NCI-H2227 (cell line): Measurements from ENCODE around the gene MNAT1.
"Not testable (repeated sequence)": the region's sequence is repeated elsewhere in the genome, so short reads cannot be mapped to it uniquely, and the experiment has no call there.

Source experiments
- DNase-seq: peaks from one replicate; lab custom pipeline; 2025; ENCODE audit not compliant: unreplicated experiment; lab: John Stamatoyannopoulos, UW

The MNAT1 gene

GRCh38 chr14:60736494-60736893 is 1.9 kb downstream of the MNAT1 start:
- no peak for DNase-seq

DNA sequence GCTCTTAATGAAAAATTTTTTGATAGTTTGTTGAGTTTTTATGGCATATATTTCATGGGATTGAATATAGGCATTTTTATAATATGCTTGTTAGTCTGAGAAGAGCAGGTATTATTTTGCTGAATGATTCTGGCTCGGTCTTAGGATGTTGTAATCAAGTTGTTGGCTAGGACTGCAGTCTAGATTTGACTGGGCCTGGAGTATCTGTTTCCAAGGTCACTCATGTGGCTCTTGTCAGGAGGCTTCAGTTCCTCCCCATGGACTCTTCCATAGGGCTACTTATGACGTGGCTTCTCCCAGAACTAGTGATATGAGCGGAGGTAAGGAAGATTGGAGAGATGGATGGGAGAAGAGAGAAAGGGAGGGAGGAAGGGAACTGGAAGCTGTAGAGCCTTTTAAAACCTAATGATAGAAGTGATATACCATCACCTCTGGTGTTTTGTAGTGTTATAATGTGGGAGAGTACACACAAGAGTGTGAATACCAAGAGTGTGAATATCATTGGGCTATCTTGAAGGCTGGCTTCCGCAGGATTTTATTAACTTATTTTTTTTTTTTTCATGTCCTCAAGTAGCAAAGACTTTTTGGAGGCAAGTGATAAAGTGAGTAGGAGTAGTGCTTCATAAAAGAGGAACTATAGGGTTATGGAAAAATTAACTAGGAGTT is 4.4 kb downstream of the MNAT1 start:
- DNase-seq = no peak

GRCh38 chr14:60744566-60744965 is 10.0 kb downstream of the MNAT1 start:
- DNase-seq = no peak

DNA sequence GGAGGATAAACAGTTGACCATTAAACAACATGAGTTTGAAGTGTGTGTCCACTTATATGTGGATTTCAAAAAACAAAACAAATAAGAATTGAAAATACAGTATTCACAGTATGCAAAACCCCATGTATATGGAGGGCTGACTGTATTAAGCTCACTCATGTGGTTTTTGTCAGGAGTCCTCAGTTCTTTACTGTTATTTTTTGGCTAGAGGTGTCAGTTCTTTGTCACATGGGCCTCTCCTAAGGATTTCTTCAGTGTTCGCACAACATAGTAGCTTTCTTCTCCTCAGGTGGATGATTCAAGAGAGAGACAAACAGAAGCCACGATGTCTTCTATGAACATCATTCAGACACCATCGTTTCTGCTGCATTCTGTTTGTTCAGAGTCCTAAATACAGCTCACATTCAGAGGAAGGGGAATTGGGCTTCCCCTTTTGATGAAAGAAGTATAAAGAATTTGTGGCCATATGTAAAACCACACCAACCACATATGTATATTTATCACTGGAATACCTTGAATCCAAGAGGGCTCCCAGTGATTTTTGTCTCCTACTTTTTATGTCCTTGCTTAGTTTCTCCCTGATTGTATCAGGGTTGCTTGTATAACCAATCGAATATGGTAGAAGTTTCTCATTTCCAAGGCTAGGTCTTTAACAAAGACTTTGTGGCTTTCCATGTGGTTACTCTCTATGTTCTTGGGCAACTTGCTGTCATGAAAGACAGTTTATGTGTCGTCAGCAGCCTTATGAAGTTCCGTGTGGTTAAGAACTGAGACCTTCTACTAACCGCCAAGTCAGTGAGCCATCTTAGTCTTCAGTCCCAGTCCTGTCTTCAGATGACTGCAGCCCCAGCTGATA is 18.9 kb downstream of the MNAT1 start:
- no peak for DNase-seq

DNA sequence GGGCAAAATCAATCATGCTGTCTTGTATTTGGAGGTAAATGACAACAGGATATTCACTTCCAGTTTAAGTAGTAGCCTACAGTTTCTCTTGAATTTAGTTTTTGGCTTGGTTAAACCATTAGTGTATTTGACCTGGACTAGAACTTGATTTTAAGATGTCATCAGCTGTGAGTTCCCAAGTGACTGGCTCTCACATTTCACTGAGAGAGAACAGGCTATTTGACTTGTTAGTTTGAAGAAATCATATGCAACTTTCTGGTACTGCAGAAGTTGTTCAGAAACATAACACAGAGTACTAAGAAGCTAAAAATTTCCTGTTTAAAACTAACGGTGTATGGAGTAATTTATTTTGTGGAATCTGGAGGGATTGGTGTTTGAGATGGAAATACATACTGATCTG is 22.3 kb downstream of the MNAT1 start:
- DNase-seq = no peak

DNA sequence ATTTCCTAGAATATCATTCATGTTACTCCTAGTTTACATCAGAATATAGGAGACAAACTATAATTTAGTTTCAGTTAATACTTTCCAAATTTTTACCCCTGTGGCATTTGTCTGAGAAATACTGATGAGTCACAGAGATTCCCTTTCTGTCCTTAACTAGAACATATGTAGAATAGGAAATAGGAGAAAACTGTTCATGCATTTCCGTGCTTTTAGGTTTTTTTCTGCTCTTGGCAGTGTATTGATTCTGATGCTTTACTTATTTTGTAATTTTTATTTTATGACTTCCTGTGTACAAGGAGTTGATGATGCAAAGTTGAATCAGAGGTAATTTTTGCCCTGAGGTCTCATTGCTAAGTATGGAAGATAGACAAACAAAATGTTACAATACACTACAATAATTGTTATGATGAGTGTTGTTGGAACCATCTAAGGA is 23.0 kb downstream of the MNAT1 start:
- DNase-seq = no peak

DNA sequence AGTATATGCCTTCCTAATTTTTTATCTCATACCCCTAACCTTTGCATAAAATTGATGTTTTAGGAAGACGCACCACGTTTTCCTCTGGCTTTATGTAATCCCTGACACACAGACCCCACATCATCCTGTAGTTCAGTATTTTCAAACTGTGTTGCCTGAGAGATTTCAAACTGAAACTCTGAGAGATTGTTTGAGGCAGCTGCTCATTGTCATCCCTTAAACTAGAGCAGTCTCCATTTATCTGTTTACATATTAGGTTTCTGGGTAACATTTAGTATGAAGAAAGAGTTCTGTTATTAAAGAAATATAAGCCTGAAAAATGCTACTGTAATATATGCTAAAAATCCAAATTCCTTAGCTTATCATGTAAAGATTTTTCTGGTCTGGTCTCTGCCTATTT is 24.3 kb downstream of the MNAT1 start:
- no peak for DNase-seq

- DNase-seq = no peak
Observed at GRCh38 chr14:60760209-60760608, 25.6 kb downstream of the MNAT1 start.

- DNase-seq = no peak
Observed at GRCh38 chr14:60760644-60761364, 26.2 kb downstream of the MNAT1 start.

DNA sequence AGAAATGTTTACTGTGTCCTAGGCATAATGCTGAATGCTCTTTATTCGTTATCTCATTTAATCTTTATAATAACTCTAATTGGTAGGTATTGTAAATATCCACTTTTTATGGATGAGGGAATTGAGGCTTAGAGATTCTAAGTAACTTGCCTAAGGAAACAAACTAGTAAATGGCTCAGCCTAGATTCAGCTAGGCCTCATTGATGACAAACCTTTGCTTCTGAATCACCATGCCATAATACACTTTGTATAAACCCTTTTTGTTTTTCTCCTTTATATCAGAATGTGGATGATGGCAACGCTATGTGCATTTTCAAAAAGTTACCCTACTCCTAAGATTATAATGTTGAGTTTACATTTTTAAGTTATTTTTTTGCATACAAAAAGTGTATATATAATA is 34.0 kb downstream of the MNAT1 start:
- no peak for DNase-seq

- no peak for DNase-seq
Observed at GRCh38 chr14:60771117-60771516, 36.6 kb downstream of the MNAT1 start.

DNA sequence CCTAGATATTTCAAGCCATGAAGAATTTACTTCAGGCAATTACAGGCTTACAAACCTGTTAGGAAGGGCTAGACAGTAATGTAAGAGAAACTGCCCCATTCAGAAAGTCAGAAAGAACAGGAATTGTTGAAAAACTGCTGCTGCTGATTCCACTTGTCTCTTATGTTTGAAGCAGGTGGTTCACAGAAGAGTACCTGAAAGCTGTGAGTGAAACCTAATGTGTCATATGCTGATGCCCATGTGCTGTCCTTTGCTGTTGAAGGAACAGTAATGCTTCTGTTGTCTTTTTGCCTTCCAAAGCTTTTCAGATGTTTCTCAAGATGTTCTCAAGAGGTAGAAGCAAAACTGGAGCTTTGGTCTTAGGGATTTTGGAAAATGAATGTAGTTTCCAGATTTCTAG is 39.0 kb downstream of the MNAT1 start:
- DNase-seq = no peak

- no peak for DNase-seq
Observed at GRCh38 chr14:60775296-60775695, 40.7 kb downstream of the MNAT1 start.

- DNase-seq = no peak
Observed at GRCh38 chr14:60777856-60778578, 43.5 kb downstream of the MNAT1 start.

DNA sequence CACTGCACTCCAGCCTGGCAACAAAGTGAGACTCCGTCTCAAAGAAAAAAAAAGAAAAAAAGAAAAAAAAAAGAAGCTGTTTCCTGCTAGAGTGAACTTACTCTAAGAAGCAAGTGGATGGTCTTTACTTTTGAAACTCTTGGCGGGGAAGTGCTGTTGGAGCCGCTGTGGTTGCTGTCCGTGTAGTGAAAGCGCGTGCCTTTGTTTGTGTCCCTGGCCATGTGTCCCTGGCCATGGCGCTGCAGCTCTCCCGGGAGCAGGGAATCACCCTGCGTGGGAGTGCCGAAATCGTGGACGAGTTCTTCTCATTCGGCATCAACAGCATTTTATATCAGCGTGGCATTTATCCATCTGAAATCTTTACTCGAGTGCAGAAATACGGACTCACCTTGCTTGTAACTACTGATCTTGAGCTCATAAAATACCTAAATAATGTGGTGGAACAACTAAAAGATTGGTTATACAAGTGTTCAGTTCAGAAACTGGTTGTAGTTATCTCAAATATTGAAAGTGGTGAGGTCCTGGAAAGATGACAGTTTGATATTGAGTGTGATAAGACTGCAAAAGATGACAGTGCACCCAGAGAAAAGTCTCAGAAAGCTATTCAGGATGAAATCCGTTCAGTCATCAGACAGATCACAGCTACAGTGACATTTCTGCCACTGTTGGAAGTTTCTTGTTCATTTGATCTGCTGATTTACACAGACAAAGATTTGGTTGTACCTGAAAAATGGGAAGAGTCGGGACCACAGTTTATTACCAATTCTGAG is 45.4 kb downstream of the MNAT1 start:
- not testable (repeated sequence) for DNase-seq

DNA sequence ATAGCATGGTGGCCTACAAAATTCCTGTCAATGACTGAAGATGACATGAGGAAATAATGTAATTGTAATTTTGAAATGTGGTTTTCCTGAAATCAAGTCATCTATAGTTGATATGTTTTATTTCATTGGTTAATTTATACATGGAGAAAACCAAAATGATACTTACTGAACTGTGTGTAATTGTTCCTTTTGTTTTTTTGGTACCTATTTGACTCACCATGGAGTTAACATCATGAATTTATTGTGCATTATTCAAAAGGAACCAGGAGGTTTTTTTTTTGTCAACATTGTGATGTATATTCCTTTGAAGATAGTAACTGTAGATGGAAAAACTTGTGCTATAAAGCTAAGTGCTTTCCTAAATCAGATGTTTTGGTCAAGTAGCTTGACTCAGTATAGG is 46.0 kb downstream of the MNAT1 start:
- not testable (repeated sequence) for DNase-seq

DNA sequence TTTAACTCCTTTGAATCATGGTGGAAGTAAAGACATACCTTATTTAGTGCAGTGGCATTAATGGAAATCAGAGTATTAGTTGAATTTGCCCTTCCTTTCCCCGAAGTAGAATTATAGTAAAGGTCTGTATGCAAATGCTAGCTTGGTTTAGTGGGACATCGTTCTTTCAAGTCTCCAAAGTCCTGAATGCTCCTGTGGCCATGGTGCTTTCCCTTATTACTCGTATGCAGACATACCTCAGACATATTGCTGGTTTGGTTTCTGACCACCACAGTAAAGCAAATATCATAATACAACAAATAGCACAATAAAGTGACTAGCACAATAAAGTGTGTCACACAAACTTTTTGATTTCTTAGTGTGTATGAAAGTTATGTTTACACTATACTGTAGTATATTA is 52.3 kb downstream of the MNAT1 start:
- DNase-seq = no peak

DNA sequence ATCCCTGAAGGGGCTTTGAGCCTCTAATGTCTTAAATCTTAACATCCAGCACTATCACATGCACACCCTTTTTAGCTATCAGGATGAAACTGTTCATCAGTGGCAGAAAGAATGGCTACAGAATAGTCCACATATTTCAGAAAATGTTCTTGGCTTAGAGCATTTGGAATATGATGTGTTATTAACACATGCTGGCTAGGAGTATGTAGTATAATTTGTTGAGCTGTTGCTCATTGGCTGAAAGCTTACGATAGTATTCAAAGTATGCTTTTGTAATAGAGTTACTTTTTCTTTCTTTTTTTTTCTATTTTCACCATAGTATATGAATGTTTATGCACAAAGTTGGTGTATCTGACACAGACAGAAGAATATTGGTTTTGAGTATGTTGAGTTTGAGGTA is 55.1 kb downstream of the MNAT1 start:
- no peak for DNase-seq

GRCh38 chr14:60790850-60791249 is 56.3 kb downstream of the MNAT1 start:
- DNase-seq = no peak

- DNase-seq = no peak
Observed at GRCh38 chr14:60796434-60796833, 61.9 kb downstream of the MNAT1 start.
